ENCODE measurements around the gene YTHDF2. TPM values are rescaled to one million over a fixed set of nuclear protein-coding genes. Genes with fewer than 3 reads are reported as not detected.
A peak's percentile ranks its signal among the peaks of the same experiment; 100 is the strongest.
"Not testable (repeated sequence)": the region's sequence is repeated elsewhere in the genome, so short reads cannot be mapped to it uniquely, and the experiment has no call there.

YTHDF2 gene
- total RNA-seq, 5 donors from 2014 or later (not counting 1 experiment from before 2014, with no cell fraction given) = 61.3 to 77.3 (median 67.0) TPM

GRCh38 chr1:28750771-28751294, 14.1 kb downstream of the YTHDF2 start:
- H3K27me3 ChIP-seq (replicated peaks in 1 of 2; ENCODE audit: control insufficient read depth in 2 of 2, extremely low read depth in 1 of 2, insufficient read depth in 2 of 2, low read length in 1 of 2) = not testable (repeated sequence)

GRCh38 chr1:28751315-28752060, 14.7 kb downstream of the YTHDF2 start:
- ChIA-PET POLR2A (interaction anchor here (0.6 to 1.0 kb wide), 4 partner anchors 13 to 220 kb away, joined by 3 to 7 read pairs (median 4); partner anchors contain the start of gene YTHDF2 (in 1 of the 2)), CTCF (interaction anchor here in 1 of 2 donors (1.3 to 2.4 kb wide), 2 partner anchors 12 to 15 kb away, joined by 3 to 15 read pairs; partner anchors contain the start of gene YTHDF2)
- Histone ChIP-seq H3K9me3 (no peaks in the 10 kb centered on the region), H3K36me3 (ENCODE audit: control insufficient read depth in 2 of 2, extremely low read depth in 1 of 2, insufficient read depth in 1 of 2, low read length in 1 of 2) (peaks cover 5 to 10% of the 10 kb centered on the region in 2 donors), H3K27me3 (replicated peaks in 1 of 2; ENCODE audit: control insufficient read depth in 2 of 2, extremely low read depth in 1 of 2, insufficient read depth in 2 of 2, low read length in 1 of 2) (no peaks in the 10 kb centered on the region), H3K27ac (ENCODE audit: low read length) (no peak overlapping the region), H3K4me3 (ENCODE audit: control insufficient read depth in 1 of 2, extremely low read depth in 1 of 2, low read length in 1 of 2) (no peak overlapping the region), H3K4me1 (ENCODE audit: control insufficient read depth in 1 of 2, extremely low read depth in 1 of 2, insufficient read depth in 2 of 2, low read length in 2 of 2) (peaks cover 27 to 71% of the 10 kb centered on the region in 2 experiments)
- Mint-ChIP-seq H3K27me3 (no peaks in the 10 kb centered on the region), H3K9me3 (no peaks in the 10 kb centered on the region), H3K36me3 (peaks cover 20% of the 10 kb centered on the region), H3K27ac (peak overlapping the region; percentile 15 to 39), H3K4me1 (peaks cover 53 to 70% (median 58%) of the 10 kb centered on the region in 3 donors), H3K4me3 (peak overlapping the region in 1 of 3 donors; percentile 72)
- DNase-seq (no peak), ATAC-seq (replicated peaks in 1 of 4) (no peak)
- WGBS (ENCODE audit: insufficient coverage) = no CpG with 5 or more reads among the region's 2 CpGs

More at GRCh38 chr1:28750771-28751294, 14.1 kb downstream of the YTHDF2 start:
- Mint-ChIP-seq H3K4me3 (peak overlapping the region in 1 of 3 donors; percentile 72), H3K36me3 (peaks cover 23% of the 10 kb centered on the region), H3K4me1 (peaks cover 59 to 76% (median 64%) of the 10 kb centered on the region in 3 donors)
- not testable (repeated sequence) for ATAC-seq (replicated peaks in 1 of 4); H3K27ac ChIP-seq (ENCODE audit: low read length); H3K9me3 ChIP-seq; H3K27me3 Mint-ChIP-seq; H3K4me3 ChIP-seq (ENCODE audit: control insufficient read depth in 1 of 2, extremely low read depth in 1 of 2, low read length in 1 of 2); H3K9me3 Mint-ChIP-seq; DNase-seq; H3K27ac Mint-ChIP-seq
- WGBS (ENCODE audit: insufficient coverage) = no CpG with 5 or more reads among the region's 8 CpGs
- Histone ChIP-seq H3K36me3 (ENCODE audit: control insufficient read depth in 2 of 2, extremely low read depth in 1 of 2, insufficient read depth in 1 of 2, low read length in 1 of 2) (peaks cover 5 to 10% of the 10 kb centered on the region in 2 donors), H3K4me1 (ENCODE audit: control insufficient read depth in 1 of 2, extremely low read depth in 1 of 2, insufficient read depth in 2 of 2, low read length in 2 of 2) (peaks cover 27 to 76% of the 10 kb centered on the region in 2 experiments)
- POLR2A ChIA-PET = interaction anchor here (0.7 to 1.0 kb wide), 3 partner anchors 13 to 126 kb away, joined by 3 to 7 read pairs (median 3); partner anchors contain the start of gene YTHDF2 (in 1 of the 2)
- CTCF ChIA-PET = interaction anchor here in 1 of 2 donors (2.4 kb wide), 1 partner anchor 14 kb away, joined by 15 read pairs; the partner anchor contains the start of gene YTHDF2

DNA sequence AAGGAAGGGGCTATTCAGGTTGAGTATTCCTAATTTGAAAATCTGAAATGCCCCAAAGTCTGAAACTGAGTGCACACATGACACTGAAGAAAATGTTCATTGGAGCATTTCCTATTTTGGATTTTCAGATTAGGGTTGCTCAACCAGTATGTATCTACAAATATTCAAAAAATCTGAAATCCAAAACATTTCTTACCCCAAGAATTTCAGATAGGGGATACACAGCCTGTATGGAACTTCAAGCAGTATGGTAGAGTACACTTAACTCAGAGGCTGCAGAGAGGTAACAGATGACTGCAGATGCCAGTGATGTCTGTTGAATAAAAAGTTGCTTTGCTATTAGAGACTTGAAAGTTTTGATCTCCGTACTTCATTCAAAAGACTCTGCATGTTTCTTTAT, 19.0 kb downstream of the YTHDF2 start:
- H3K4me3 Mint-ChIP-seq = no peak overlapping the region
- H3K9me3 Mint-ChIP-seq = no peaks in the 10 kb centered on the region
- peaks cover 21% of the 10 kb centered on the region for H3K36me3 Mint-ChIP-seq
- Histone ChIP-seq H3K27ac (ENCODE audit: low read length) (peak overlapping the region; percentile 4), H3K36me3 (ENCODE audit: control insufficient read depth in 2 of 2, extremely low read depth in 1 of 2, insufficient read depth in 1 of 2, low read length in 1 of 2) (peaks cover 0 to 28% of the 10 kb centered on the region in 2 donors), H3K4me3 (ENCODE audit: control insufficient read depth in 1 of 2, extremely low read depth in 1 of 2, low read length in 1 of 2) (no peak overlapping the region), H3K9me3 (no peaks in the 10 kb centered on the region), H3K27me3 (replicated peaks in 1 of 2; ENCODE audit: control insufficient read depth in 2 of 2, extremely low read depth in 1 of 2, insufficient read depth in 2 of 2, low read length in 1 of 2) (no peaks in the 10 kb centered on the region), H3K4me1 (ENCODE audit: control insufficient read depth in 1 of 2, extremely low read depth in 1 of 2, insufficient read depth in 2 of 2, low read length in 2 of 2) (peaks cover 14 to 46% of the 10 kb centered on the region in 2 experiments)
- ATAC-seq (replicated peaks in 1 of 4) = no peak
- no peak for DNase-seq
- WGBS (ENCODE audit: insufficient coverage) = no CpG with 5 or more reads among the region's 1 CpG
- POLR2A ChIA-PET = interaction anchor here in 1 of 2 donors (1.0 to 1.4 kb wide), 2 partner anchors 107 to 112 kb away, joined by 3 read pairs; partner anchors contain the start of genes RNU11 and TAF12
- H3K4me1 Mint-ChIP-seq = peaks cover 40 to 46% (median 43%) of the 10 kb centered on the region in 3 donors
- CTCF ChIA-PET = interaction anchor here in 1 of 2 donors (0.7 to 2.3 kb wide), 3 partner anchors 9 to 152 kb away, joined by 3 to 10 read pairs (median 3); partner anchors contain the start of gene TAF12
- H3K27ac Mint-ChIP-seq = no peak overlapping the region
- no peaks in the 10 kb centered on the region for H3K27me3 Mint-ChIP-seq

GRCh38 chr1:28756846-28757245, 20.1 kb downstream of the YTHDF2 start:
- DNase-seq = peak in 2 of 35 experiments; percentile 10 to 38
- Histone ChIP-seq H3K36me3 (ENCODE audit: control insufficient read depth in 2 of 2, extremely low read depth in 1 of 2, insufficient read depth in 1 of 2, low read length in 1 of 2) (peaks cover 0 to 30% of the 10 kb centered on the region in 2 donors), H3K4me3 (ENCODE audit: control insufficient read depth in 1 of 2, extremely low read depth in 1 of 2, low read length in 1 of 2) (no peak overlapping the region), H3K27me3 (replicated peaks in 1 of 2; ENCODE audit: control insufficient read depth in 2 of 2, extremely low read depth in 1 of 2, insufficient read depth in 2 of 2, low read length in 1 of 2) (no peaks in the 10 kb centered on the region), H3K9me3 (no peaks in the 10 kb centered on the region), H3K27ac (ENCODE audit: low read length) (no peak overlapping the region), H3K4me1 (ENCODE audit: control insufficient read depth in 1 of 2, extremely low read depth in 1 of 2, insufficient read depth in 2 of 2, low read length in 2 of 2) (peaks cover 14 to 40% of the 10 kb centered on the region in 2 experiments)
- WGBS (ENCODE audit: insufficient coverage) = 60% methylated on average over 3 of the region's 5 CpGs
- Mint-ChIP-seq H3K4me1 (peaks cover 36 to 38% (median 37%) of the 10 kb centered on the region in 3 donors), H3K36me3 (peaks cover 17% of the 10 kb centered on the region), H3K4me3 (no peak overlapping the region), H3K9me3 (no peaks in the 10 kb centered on the region), H3K27ac (peak overlapping the region in 1 of 2 donors; percentile 77), H3K27me3 (no peaks in the 10 kb centered on the region)
- CTCF ChIA-PET = interaction anchor here (0.6 to 2.3 kb wide), 6 partner anchors 9 to 120 kb away, joined by 3 to 10 read pairs (median 4); partner anchors contain the start of genes TAF12 (in 1 of the 2) and YTHDF2 (in 1 of the 2)
- POLR2A ChIA-PET = interaction anchor here (0.5 to 1.5 kb wide), 4 partner anchors 15 to 588 kb away, joined by 3 to 4 read pairs (median 3); partner anchors contain the start of gene TAF12 (in 1 of the 2)
- ATAC-seq (replicated peaks in 1 of 4) = peak in 2 of 4 experiments; percentile 46 to 50

DNA sequence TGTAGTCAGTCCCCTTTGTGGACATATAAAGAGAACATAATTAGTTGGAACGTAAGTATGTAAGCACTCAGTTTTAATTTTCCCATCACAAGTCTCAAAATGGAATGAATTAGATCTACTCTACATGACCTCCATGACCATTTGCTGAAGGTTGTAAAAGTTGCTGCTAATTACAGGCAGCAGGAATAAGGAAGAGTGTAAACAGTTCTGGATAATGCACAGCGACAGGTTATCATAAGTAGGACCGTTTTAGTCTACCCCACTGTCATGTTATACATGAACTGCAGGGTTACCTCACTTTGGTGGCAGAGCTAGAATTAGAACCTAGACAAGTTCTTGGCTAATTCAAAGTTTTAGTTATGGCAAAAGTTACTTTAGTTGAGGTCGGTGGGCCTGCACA, 21.7 kb downstream of the YTHDF2 start:
- H3K4me3 ChIP-seq (ENCODE audit: control insufficient read depth in 1 of 2, extremely low read depth in 1 of 2, low read length in 1 of 2) = no peak overlapping the region
- peaks cover 14 to 25% of the 10 kb centered on the region in 2 experiments for H3K4me1 ChIP-seq (ENCODE audit: control insufficient read depth in 1 of 2, extremely low read depth in 1 of 2, insufficient read depth in 2 of 2, low read length in 2 of 2)
- Mint-ChIP-seq H3K27me3 (no peaks in the 10 kb centered on the region), H3K4me1 (peaks cover 27 to 40% (median 28%) of the 10 kb centered on the region in 3 donors), H3K27ac (peak overlapping the region in 1 of 2 donors; percentile 39), H3K36me3 (peaks cover 15% of the 10 kb centered on the region), H3K4me3 (no peak overlapping the region), H3K9me3 (no peaks in the 10 kb centered on the region)
- ChIA-PET CTCF (interaction anchor here in 1 of 2 donors (0.8 kb wide), 1 partner anchor 298 kb away, joined by 3 read pairs; no protein-coding TSS in a partner anchor), POLR2A (no interaction called here)
- H3K36me3 ChIP-seq (ENCODE audit: control insufficient read depth in 2 of 2, extremely low read depth in 1 of 2, insufficient read depth in 1 of 2, low read length in 1 of 2) = peaks cover 0 to 26% of the 10 kb centered on the region in 2 donors
- ATAC-seq (replicated peaks in 1 of 4) (no peak), DNase-seq (no peak)
- H3K27ac ChIP-seq (ENCODE audit: low read length) = no peak overlapping the region
- WGBS (ENCODE audit: insufficient coverage) = 100% methylated on average over 1 of the region's 4 CpGs
- H3K9me3 ChIP-seq = no peaks in the 10 kb centered on the region
- H3K27me3 ChIP-seq (replicated peaks in 1 of 2; ENCODE audit: control insufficient read depth in 2 of 2, extremely low read depth in 1 of 2, insufficient read depth in 2 of 2, low read length in 1 of 2) = no peaks in the 10 kb centered on the region

DNA sequence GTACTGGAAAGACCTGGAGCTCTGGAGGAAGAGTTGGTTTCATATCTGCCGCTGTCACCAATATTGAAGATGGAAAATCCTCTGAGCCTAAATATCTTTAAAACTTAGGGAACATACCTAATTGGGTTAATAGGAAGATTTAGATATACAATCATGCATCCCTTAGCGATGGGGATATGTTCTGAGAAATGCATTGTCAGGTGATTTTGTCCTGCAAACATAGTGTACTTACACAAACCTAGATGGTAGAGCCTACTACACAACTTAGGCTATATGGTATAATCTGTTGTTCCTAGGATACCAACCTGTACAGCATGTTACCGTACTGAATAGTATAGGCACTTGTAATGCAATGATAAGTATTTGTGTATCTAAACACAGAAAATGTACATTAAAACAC, 22.5 kb downstream of the YTHDF2 start:
- H3K27me3 ChIP-seq (replicated peaks in 1 of 2; ENCODE audit: control insufficient read depth in 2 of 2, extremely low read depth in 1 of 2, insufficient read depth in 2 of 2, low read length in 1 of 2) = no peaks in the 10 kb centered on the region
- H3K36me3 ChIP-seq (ENCODE audit: control insufficient read depth in 2 of 2, extremely low read depth in 1 of 2, insufficient read depth in 1 of 2, low read length in 1 of 2) = peaks cover 0 to 26% of the 10 kb centered on the region in 2 donors
- no peaks in the 10 kb centered on the region for H3K9me3 Mint-ChIP-seq
- no peak overlapping the region for H3K4me3 ChIP-seq (ENCODE audit: control insufficient read depth in 1 of 2, extremely low read depth in 1 of 2, low read length in 1 of 2)
- no peak overlapping the region for H3K27ac ChIP-seq (ENCODE audit: low read length)
- no peaks in the 10 kb centered on the region for H3K27me3 Mint-ChIP-seq
- DNase-seq = no peak
- peaks cover 14 to 16% of the 10 kb centered on the region in 2 experiments for H3K4me1 ChIP-seq (ENCODE audit: control insufficient read depth in 1 of 2, extremely low read depth in 1 of 2, insufficient read depth in 2 of 2, low read length in 2 of 2)
- ATAC-seq (replicated peaks in 1 of 4) = no peak
- no peak overlapping the region for H3K4me3 Mint-ChIP-seq
- H3K4me1 Mint-ChIP-seq = peaks cover 21 to 40% (median 27%) of the 10 kb centered on the region in 3 donors
- peaks cover 14% of the 10 kb centered on the region for H3K36me3 Mint-ChIP-seq
- no peaks in the 10 kb centered on the region for H3K9me3 ChIP-seq
- POLR2A ChIA-PET = no interaction called here
- CTCF ChIA-PET = interaction anchor here in 1 of 2 donors (0.8 kb wide), 1 partner anchor 297 kb away, joined by 3 read pairs; no protein-coding TSS in a partner anchor
- WGBS (ENCODE audit: insufficient coverage) = no CpG with 5 or more reads among the region's 3 CpGs
- no peak overlapping the region for H3K27ac Mint-ChIP-seq
